ENCODE results near the gene OST4.

The OST4 gene

GRCh38 chr2:27039426-27039825 is 32.0 kb downstream of the OST4 start:
- no peak for ATAC-seq (ENCODE audit: low read depth)
- Histone ChIP-seq H3K4me1 (ENCODE audit: insufficient read depth, poor library complexity, severe bottlenecking) (no peaks in the 10 kb centered on the region), H3K9me3 (ENCODE audit: severe bottlenecking) (no peaks in the 10 kb centered on the region), H3K36me3 (ENCODE audit: low read depth) (peaks cover 82% of the 10 kb centered on the region), H3K4me3 (ENCODE audit: severe bottlenecking) (no peak overlapping the region), H3K27ac (ENCODE audit: poor library complexity, severe bottlenecking) (no peak overlapping the region), H3K27me3 (ENCODE audit: insufficient read depth, poor library complexity, severe bottlenecking) (no peaks in the 10 kb centered on the region)
- TF ChIP-seq, protein P1, sequence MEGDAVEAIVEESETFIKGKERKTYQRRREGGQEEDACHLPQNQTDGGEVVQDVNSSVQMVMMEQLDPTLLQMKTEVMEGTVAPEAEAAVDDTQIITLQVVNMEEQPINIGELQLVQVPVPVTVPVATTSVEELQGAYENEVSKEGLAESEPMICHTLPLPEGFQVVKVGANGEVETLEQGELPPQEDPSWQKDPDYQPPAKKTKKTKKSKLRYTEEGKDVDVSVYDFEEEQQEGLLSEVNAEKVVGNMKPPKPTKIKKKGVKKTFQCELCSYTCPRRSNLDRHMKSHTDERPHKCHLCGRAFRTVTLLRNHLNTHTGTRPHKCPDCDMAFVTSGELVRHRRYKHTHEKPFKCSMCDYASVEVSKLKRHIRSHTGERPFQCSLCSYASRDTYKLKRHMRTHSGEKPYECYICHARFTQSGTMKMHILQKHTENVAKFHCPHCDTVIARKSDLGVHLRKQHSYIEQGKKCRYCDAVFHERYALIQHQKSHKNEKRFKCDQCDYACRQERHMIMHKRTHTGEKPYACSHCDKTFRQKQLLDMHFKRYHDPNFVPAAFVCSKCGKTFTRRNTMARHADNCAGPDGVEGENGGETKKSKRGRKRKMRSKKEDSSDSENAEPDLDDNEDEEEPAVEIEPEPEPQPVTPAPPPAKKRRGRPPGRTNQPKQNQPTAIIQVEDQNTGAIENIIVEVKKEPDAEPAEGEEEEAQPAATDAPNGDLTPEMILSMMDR (IDR thresholded peaks at IDR 0.05; ENCODE audit: poor library complexity, severe bottlenecking), result no peak
- DNase-seq (ENCODE audit: low spot score), result no peak

- no peaks in the 10 kb centered on the region for H3K9me3 ChIP-seq (ENCODE audit: severe bottlenecking)
- no peak overlapping the region for H3K4me3 ChIP-seq (ENCODE audit: severe bottlenecking)
- no peaks in the 10 kb centered on the region for H3K27me3 ChIP-seq (ENCODE audit: insufficient read depth, poor library complexity, severe bottlenecking)
- ATAC-seq (ENCODE audit: low read depth) (no peak), DNase-seq (ENCODE audit: low spot score) (no peak)
- no peak overlapping the region for H3K27ac ChIP-seq (ENCODE audit: poor library complexity, severe bottlenecking)
- H3K36me3 ChIP-seq (ENCODE audit: low read depth), result peaks cover 86% of the 10 kb centered on the region
- TF ChIP-seq, protein P1 (IDR thresholded peaks at IDR 0.05; ENCODE audit: poor library complexity, severe bottlenecking), result no peak
- no peaks in the 10 kb centered on the region for H3K4me1 ChIP-seq (ENCODE audit: insufficient read depth, poor library complexity, severe bottlenecking)
Observed at GRCh38 chr2:27038631-27039339, 32.7 kb downstream of the OST4 start.

DNA sequence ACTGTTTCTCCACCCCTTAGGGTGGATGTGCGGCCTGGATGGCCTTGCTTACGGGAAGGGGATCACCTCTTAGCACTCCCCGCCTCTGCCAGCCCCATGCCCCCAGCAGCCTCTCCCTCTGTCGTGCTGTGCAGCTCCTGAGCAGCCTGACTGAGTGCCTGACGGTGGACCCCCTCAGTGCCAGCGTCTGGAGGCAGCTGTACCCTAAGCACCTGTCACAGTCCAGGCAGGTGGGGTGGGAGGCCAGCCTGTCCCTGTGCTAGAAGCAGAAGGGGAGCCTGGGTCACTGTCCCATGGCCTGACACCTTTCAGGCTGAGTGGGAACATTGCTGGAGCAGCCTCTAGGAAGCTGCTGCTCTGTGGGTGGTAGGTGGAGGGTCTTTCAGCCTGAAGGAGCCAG is 33.4 kb downstream of the OST4 start:
- DNase-seq (ENCODE audit: low spot score), result no peak
- Histone ChIP-seq H3K9me3 (ENCODE audit: severe bottlenecking) (no peaks in the 10 kb centered on the region), H3K4me1 (ENCODE audit: insufficient read depth, poor library complexity, severe bottlenecking) (no peaks in the 10 kb centered on the region), H3K27ac (ENCODE audit: poor library complexity, severe bottlenecking) (no peak overlapping the region), H3K27me3 (ENCODE audit: insufficient read depth, poor library complexity, severe bottlenecking) (no peaks in the 10 kb centered on the region), H3K36me3 (ENCODE audit: low read depth) (peaks cover 86% of the 10 kb centered on the region), H3K4me3 (ENCODE audit: severe bottlenecking) (no peak overlapping the region)
- TF ChIP-seq, protein P1 (IDR thresholded peaks at IDR 0.05; ENCODE audit: poor library complexity, severe bottlenecking), result no peak
- no peak for ATAC-seq (ENCODE audit: low read depth)

- Histone ChIP-seq H3K27ac (ENCODE audit: poor library complexity, severe bottlenecking) (peak overlapping the region; percentile 37), H3K36me3 (ENCODE audit: low read depth) (peaks cover 64% of the 10 kb centered on the region), H3K4me1 (ENCODE audit: insufficient read depth, poor library complexity, severe bottlenecking) (no peaks in the 10 kb centered on the region), H3K27me3 (ENCODE audit: insufficient read depth, poor library complexity, severe bottlenecking) (no peaks in the 10 kb centered on the region), H3K9me3 (ENCODE audit: severe bottlenecking) (no peaks in the 10 kb centered on the region), H3K4me3 (ENCODE audit: severe bottlenecking) (peak overlapping the region; percentile 74)
- TF ChIP-seq, protein P1 (IDR thresholded peaks at IDR 0.05; ENCODE audit: poor library complexity, severe bottlenecking), result no peak
- DNase-seq (ENCODE audit: low spot score) (no peak), ATAC-seq (ENCODE audit: low read depth) (no peak)
Observed at GRCh38 chr2:27033253-27033852, 38.1 kb downstream of the OST4 start.
